Measurements from ENCODE around the gene ISG15.
A peak's percentile ranks its signal among the peaks of the same experiment; 100 is the strongest.
"Not testable (repeated sequence)": the region's sequence is repeated elsewhere in the genome, so short reads cannot be mapped to it uniquely, and the experiment has no call there.

ISG15 gene

GRCh38 chr1:1001057-1001783 lies 12.1 kb upstream of the ISG15 start:
- H3K9ac ChIP-seq (ENCODE audit: low read depth in 1 of 2, low read length in 2 of 2) = peak overlapping the region; percentile 26 to 78
- peak overlapping the region; percentile 88 to 91 for H3K27ac ChIP-seq (ENCODE audit: low read depth in 2 of 2, low read length in 2 of 2)
- H3K4me3 ChIP-seq (ENCODE audit: low read length in 2 of 2) = peak overlapping the region; percentile 59 to 66
- H3K36me3 ChIP-seq (ENCODE audit: control insufficient read depth in 2 of 2, insufficient read depth in 2 of 2, low read length in 2 of 2) = no peaks in the 10 kb centered on the region
- H3K4me1 ChIP-seq (ENCODE audit: control insufficient read depth in 2 of 2, insufficient read depth in 2 of 2, low read length in 2 of 2) = peaks cover 23 to 30% of the 10 kb centered on the region in 2 donors
- H3K27me3 ChIP-seq (ENCODE audit: control insufficient read depth in 2 of 2, insufficient read depth in 2 of 2, low read length in 2 of 2) = peaks cover 22% of the 10 kb centered on the region in 2 donors
- no peaks in the 10 kb centered on the region for H3K9me3 ChIP-seq (ENCODE audit: control insufficient read depth in 2 of 2, low read length in 2 of 2)

GRCh38 chr1:1003618-1004419 lies 9.5 kb upstream of the ISG15 start:
- no peaks in the 10 kb centered on the region for H3K36me3 ChIP-seq (ENCODE audit: control insufficient read depth in 2 of 2, insufficient read depth in 2 of 2, low read length in 2 of 2)
- peaks cover 17% of the 10 kb centered on the region in 2 donors for H3K27me3 ChIP-seq (ENCODE audit: control insufficient read depth in 2 of 2, insufficient read depth in 2 of 2, low read length in 2 of 2)

GRCh38 chr1:1004420-1004779 lies 8.9 kb upstream of the ISG15 start:
- Histone ChIP-seq H3K27ac (ENCODE audit: low read depth in 2 of 2, low read length in 2 of 2) (no peak overlapping the region), H3K4me3 (ENCODE audit: low read length in 2 of 2) (no peak overlapping the region), H3K4me1 (ENCODE audit: control insufficient read depth in 2 of 2, insufficient read depth in 2 of 2, low read length in 2 of 2) (peaks cover 26 to 36% of the 10 kb centered on the region in 2 donors), H3K36me3 (ENCODE audit: control insufficient read depth in 2 of 2, insufficient read depth in 2 of 2, low read length in 2 of 2) (no peaks in the 10 kb centered on the region), H3K9ac (ENCODE audit: low read depth in 1 of 2, low read length in 2 of 2) (peak overlapping the region in 1 of 2 donors; percentile 19), H3K9me3 (ENCODE audit: control insufficient read depth in 2 of 2, low read length in 2 of 2) (no peaks in the 10 kb centered on the region), H3K27me3 (ENCODE audit: control insufficient read depth in 2 of 2, insufficient read depth in 2 of 2, low read length in 2 of 2) (peaks cover 17% of the 10 kb centered on the region in 2 donors)

More at GRCh38 chr1:1003618-1004419, 9.5 kb upstream of the ISG15 start:
- Histone ChIP-seq H3K4me3 (ENCODE audit: low read length in 2 of 2) (no peak overlapping the region), H3K4me1 (ENCODE audit: control insufficient read depth in 2 of 2, insufficient read depth in 2 of 2, low read length in 2 of 2) (peaks cover 26 to 36% of the 10 kb centered on the region in 2 donors), H3K9me3 (ENCODE audit: control insufficient read depth in 2 of 2, low read length in 2 of 2) (no peaks in the 10 kb centered on the region), H3K9ac (ENCODE audit: low read depth in 1 of 2, low read length in 2 of 2) (no peak overlapping the region), H3K27ac (ENCODE audit: low read depth in 2 of 2, low read length in 2 of 2) (no peak overlapping the region)

GRCh38 chr1:1004780-1005697 lies 8.3 kb upstream of the ISG15 start:
- Histone ChIP-seq H3K9me3 (ENCODE audit: control insufficient read depth in 2 of 2, low read length in 2 of 2) (no peaks in the 10 kb centered on the region), H3K27me3 (ENCODE audit: control insufficient read depth in 2 of 2, insufficient read depth in 2 of 2, low read length in 2 of 2) (peaks cover 17% of the 10 kb centered on the region in 2 donors), H3K27ac (ENCODE audit: low read depth in 2 of 2, low read length in 2 of 2) (peak overlapping the region; percentile 20 to 85), H3K36me3 (ENCODE audit: control insufficient read depth in 2 of 2, insufficient read depth in 2 of 2, low read length in 2 of 2) (no peaks in the 10 kb centered on the region), H3K9ac (ENCODE audit: low read depth in 1 of 2, low read length in 2 of 2) (peak overlapping the region; percentile 19 to 26), H3K4me1 (ENCODE audit: control insufficient read depth in 2 of 2, insufficient read depth in 2 of 2, low read length in 2 of 2) (peaks cover 26 to 36% of the 10 kb centered on the region in 2 donors), H3K4me3 (ENCODE audit: low read length in 2 of 2) (peak overlapping the region in 1 of 2 donors; percentile 13)

GRCh38 chr1:1005774-1006304 lies 7.5 kb upstream of the ISG15 start:
- H3K27me3 ChIP-seq (ENCODE audit: control insufficient read depth in 2 of 2, insufficient read depth in 2 of 2, low read length in 2 of 2) = peaks cover 14 to 15% of the 10 kb centered on the region in 2 donors
- peaks cover 21 to 30% of the 10 kb centered on the region in 2 donors for H3K4me1 ChIP-seq (ENCODE audit: control insufficient read depth in 2 of 2, insufficient read depth in 2 of 2, low read length in 2 of 2)
- H3K9ac ChIP-seq (ENCODE audit: low read depth in 1 of 2, low read length in 2 of 2) = peak overlapping the region in 1 of 2 donors; percentile 52
- peak overlapping the region; percentile 83 to 85 for H3K27ac ChIP-seq (ENCODE audit: low read depth in 2 of 2, low read length in 2 of 2)
- H3K4me3 ChIP-seq (ENCODE audit: low read length in 2 of 2) = peak overlapping the region; percentile 31 to 53
- H3K9me3 ChIP-seq (ENCODE audit: control insufficient read depth in 2 of 2, low read length in 2 of 2) = no peaks in the 10 kb centered on the region
- no peaks in the 10 kb centered on the region for H3K36me3 ChIP-seq (ENCODE audit: control insufficient read depth in 2 of 2, insufficient read depth in 2 of 2, low read length in 2 of 2)

- Histone ChIP-seq H3K27me3 (ENCODE audit: control insufficient read depth in 2 of 2, insufficient read depth in 2 of 2, low read length in 2 of 2) (peaks cover 7 to 10% of the 10 kb centered on the region in 2 donors), H3K9ac (ENCODE audit: low read depth in 1 of 2, low read length in 2 of 2) (peak overlapping the region in 1 of 2 donors; percentile 52), H3K9me3 (ENCODE audit: control insufficient read depth in 2 of 2, low read length in 2 of 2) (no peaks in the 10 kb centered on the region), H3K27ac (ENCODE audit: low read depth in 2 of 2, low read length in 2 of 2) (peak overlapping the region; percentile 83 to 85), H3K4me1 (ENCODE audit: control insufficient read depth in 2 of 2, insufficient read depth in 2 of 2, low read length in 2 of 2) (peaks cover 19 to 24% of the 10 kb centered on the region in 2 donors), H3K4me3 (ENCODE audit: low read length in 2 of 2) (peak overlapping the region; percentile 31 to 53), H3K36me3 (ENCODE audit: control insufficient read depth in 2 of 2, insufficient read depth in 2 of 2, low read length in 2 of 2) (no peaks in the 10 kb centered on the region)
These were observed 6.8 kb upstream of the ISG15 start for GRCh38 chr1:1006305-1007159.

GRCh38 chr1:1010131-1010530 lies 3.2 kb upstream of the ISG15 start:
- not testable (repeated sequence) for H3K9ac ChIP-seq (ENCODE audit: low read depth in 1 of 2, low read length in 2 of 2); H3K27ac ChIP-seq (ENCODE audit: low read depth in 2 of 2, low read length in 2 of 2); H3K36me3 ChIP-seq (ENCODE audit: control insufficient read depth in 2 of 2, insufficient read depth in 2 of 2, low read length in 2 of 2); H3K4me3 ChIP-seq (ENCODE audit: low read length in 2 of 2); H3K27me3 ChIP-seq (ENCODE audit: control insufficient read depth in 2 of 2, insufficient read depth in 2 of 2, low read length in 2 of 2); H3K9me3 ChIP-seq (ENCODE audit: control insufficient read depth in 2 of 2, low read length in 2 of 2)
- peaks cover 28 to 29% of the 10 kb centered on the region in 2 donors for H3K4me1 ChIP-seq (ENCODE audit: control insufficient read depth in 2 of 2, insufficient read depth in 2 of 2, low read length in 2 of 2)

- Histone ChIP-seq H3K27me3 (ENCODE audit: control insufficient read depth in 2 of 2, insufficient read depth in 2 of 2, low read length in 2 of 2) (no peaks in the 10 kb centered on the region), H3K36me3 (ENCODE audit: control insufficient read depth in 2 of 2, insufficient read depth in 2 of 2, low read length in 2 of 2) (no peaks in the 10 kb centered on the region), H3K27ac (ENCODE audit: low read depth in 2 of 2, low read length in 2 of 2) (no peak overlapping the region), H3K9ac (ENCODE audit: low read depth in 1 of 2, low read length in 2 of 2) (no peak overlapping the region), H3K4me1 (ENCODE audit: control insufficient read depth in 2 of 2, insufficient read depth in 2 of 2, low read length in 2 of 2) (peaks cover 16 to 18% of the 10 kb centered on the region in 2 donors), H3K4me3 (ENCODE audit: low read length in 2 of 2) (no peak overlapping the region), H3K9me3 (ENCODE audit: control insufficient read depth in 2 of 2, low read length in 2 of 2) (no peaks in the 10 kb centered on the region)
These were observed 1.8 kb upstream of the ISG15 start for GRCh38 chr1:1011396-1011949.

- Histone ChIP-seq H3K4me3 (ENCODE audit: low read length in 2 of 2) (peak overlapping the region; percentile 88 to 90), H3K9ac (ENCODE audit: low read depth in 1 of 2, low read length in 2 of 2) (peak overlapping the region; percentile 74 to 92), H3K4me1 (ENCODE audit: control insufficient read depth in 2 of 2, insufficient read depth in 2 of 2, low read length in 2 of 2) (peaks cover 12 to 14% of the 10 kb centered on the region in 2 donors), H3K27ac (ENCODE audit: low read depth in 2 of 2, low read length in 2 of 2) (peak overlapping the region; percentile 83 to 94)
- H3K36me3 ChIP-seq (ENCODE audit: control insufficient read depth in 2 of 2, insufficient read depth in 2 of 2, low read length in 2 of 2); H3K9me3 ChIP-seq (ENCODE audit: control insufficient read depth in 2 of 2, low read length in 2 of 2); H3K27me3 ChIP-seq (ENCODE audit: control insufficient read depth in 2 of 2, insufficient read depth in 2 of 2, low read length in 2 of 2): not testable (repeated sequence)
These were observed 577 bp upstream of the ISG15 start for GRCh38 chr1:1012736-1013104.

Data from mucosa of rectum (tissue), 2 donors.